ENCODE measurements around the gene ARID5A.

The ARID5A gene

GRCh38 chr2:96506016-96506906 lies 30.3 kb upstream of the ARID5A start:
- Histone ChIP-seq H3K27me3 (ENCODE audit: insufficient read depth, poor library complexity, severe bottlenecking) (no peaks in the 10 kb centered on the region), H3K27ac (replicated peaks) (no peak overlapping the region), H3K4me3 (replicated peaks; ENCODE audit: insufficient read depth, low read length) (no peak overlapping the region)
- no peak for DNase-seq (ENCODE audit: low read depth in 1 of 2, low spot score in 1 of 2)
- TF ChIP-seq REST (IDR thresholded peaks at IDR 0.05; ENCODE audit: insufficient replicate concordance, low read depth) = no peak
- TF ChIP-seq, protein P1, sequence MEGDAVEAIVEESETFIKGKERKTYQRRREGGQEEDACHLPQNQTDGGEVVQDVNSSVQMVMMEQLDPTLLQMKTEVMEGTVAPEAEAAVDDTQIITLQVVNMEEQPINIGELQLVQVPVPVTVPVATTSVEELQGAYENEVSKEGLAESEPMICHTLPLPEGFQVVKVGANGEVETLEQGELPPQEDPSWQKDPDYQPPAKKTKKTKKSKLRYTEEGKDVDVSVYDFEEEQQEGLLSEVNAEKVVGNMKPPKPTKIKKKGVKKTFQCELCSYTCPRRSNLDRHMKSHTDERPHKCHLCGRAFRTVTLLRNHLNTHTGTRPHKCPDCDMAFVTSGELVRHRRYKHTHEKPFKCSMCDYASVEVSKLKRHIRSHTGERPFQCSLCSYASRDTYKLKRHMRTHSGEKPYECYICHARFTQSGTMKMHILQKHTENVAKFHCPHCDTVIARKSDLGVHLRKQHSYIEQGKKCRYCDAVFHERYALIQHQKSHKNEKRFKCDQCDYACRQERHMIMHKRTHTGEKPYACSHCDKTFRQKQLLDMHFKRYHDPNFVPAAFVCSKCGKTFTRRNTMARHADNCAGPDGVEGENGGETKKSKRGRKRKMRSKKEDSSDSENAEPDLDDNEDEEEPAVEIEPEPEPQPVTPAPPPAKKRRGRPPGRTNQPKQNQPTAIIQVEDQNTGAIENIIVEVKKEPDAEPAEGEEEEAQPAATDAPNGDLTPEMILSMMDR (IDR thresholded peaks at IDR 0.05; ENCODE audit: insufficient read depth, low read length) = no peak
- no peak for TF ChIP-seq SPI1 (IDR thresholded peaks at IDR 0.05; ENCODE audit: borderline replicate concordance, low read depth)
- no peak for TF ChIP-seq POLR2AphosphoS5 (IDR thresholded peaks at IDR 0.05; ENCODE audit: low read depth)
- TF ChIP-seq GABPA (IDR thresholded peaks at IDR 0.05; ENCODE audit: low read depth) = no peak

DNA sequence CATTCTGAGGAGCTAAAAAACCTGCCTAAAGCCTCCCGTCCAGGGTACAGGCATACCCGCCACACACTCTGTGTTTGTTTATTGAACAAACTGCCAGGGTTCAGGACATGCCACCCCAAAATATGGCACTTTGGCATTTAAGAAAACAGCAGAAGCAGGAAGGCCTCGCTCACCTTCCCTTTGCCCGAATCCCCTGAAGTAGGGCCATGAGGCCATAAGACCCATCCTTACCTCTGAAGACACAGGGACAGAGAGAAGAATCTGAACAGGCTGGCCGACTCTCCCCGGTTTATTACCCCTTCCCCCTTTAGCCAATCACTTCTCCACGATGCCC lies 29.7 kb upstream of the ARID5A start:
- Histone ChIP-seq H3K27me3 (ENCODE audit: insufficient read depth, poor library complexity, severe bottlenecking) (no peaks in the 10 kb centered on the region), H3K27ac (replicated peaks) (no peak overlapping the region), H3K4me3 (replicated peaks; ENCODE audit: insufficient read depth, low read length) (no peak overlapping the region)
- no peak for TF ChIP-seq REST (IDR thresholded peaks at IDR 0.05; ENCODE audit: insufficient replicate concordance, low read depth)
- TF ChIP-seq, protein P1 (IDR thresholded peaks at IDR 0.05; ENCODE audit: insufficient read depth, low read length) = no peak
- TF ChIP-seq SPI1 (IDR thresholded peaks at IDR 0.05; ENCODE audit: borderline replicate concordance, low read depth) = no peak
- no peak for TF ChIP-seq GABPA (IDR thresholded peaks at IDR 0.05; ENCODE audit: low read depth)
- no peak for TF ChIP-seq POLR2AphosphoS5 (IDR thresholded peaks at IDR 0.05; ENCODE audit: low read depth)
- DNase-seq (ENCODE audit: low read depth in 1 of 2, low spot score in 1 of 2) = no peak

DNA sequence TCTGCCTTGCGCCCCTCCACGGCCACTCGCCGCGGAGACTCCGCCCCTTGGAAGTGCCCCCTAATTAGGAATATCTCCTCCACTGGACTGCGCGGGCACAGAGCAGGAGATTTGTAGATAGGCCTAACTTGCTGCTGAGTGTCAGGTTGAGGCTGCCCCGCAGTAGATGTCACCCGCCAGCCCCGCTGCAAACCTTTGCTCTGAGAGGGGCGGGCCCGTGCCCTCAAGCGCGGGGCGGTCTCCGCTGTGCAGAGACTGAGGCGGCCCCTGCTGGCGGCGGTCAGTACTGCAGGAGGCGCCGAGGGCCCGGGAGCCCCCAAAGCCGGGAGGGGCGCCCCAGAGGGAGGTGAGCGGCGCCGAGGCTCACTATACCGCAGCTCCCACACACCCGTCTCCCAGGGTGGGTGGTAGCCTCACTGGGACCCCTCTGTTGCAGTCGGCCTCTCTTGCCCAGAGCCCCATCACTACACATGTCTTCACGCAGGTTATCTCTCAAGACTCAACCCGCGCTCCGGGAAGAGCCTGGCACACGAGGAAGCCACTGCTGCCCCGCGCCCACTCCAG lies 28.5 kb upstream of the ARID5A start:
- Histone ChIP-seq H3K27ac (replicated peaks) (no peak overlapping the region), H3K27me3 (ENCODE audit: insufficient read depth, poor library complexity, severe bottlenecking) (no peaks in the 10 kb centered on the region), H3K4me3 (replicated peaks; ENCODE audit: insufficient read depth, low read length) (peak overlapping the region; percentile 30)
- TF ChIP-seq POLR2AphosphoS5 (IDR thresholded peaks at IDR 0.05; ENCODE audit: low read depth) (no peak), SPI1 (IDR thresholded peaks at IDR 0.05; ENCODE audit: borderline replicate concordance, low read depth) (no peak), GABPA (IDR thresholded peaks at IDR 0.05; ENCODE audit: low read depth) (no peak), REST (IDR thresholded peaks at IDR 0.05; ENCODE audit: insufficient replicate concordance, low read depth) (no peak)
- TF ChIP-seq, protein P1 (IDR thresholded peaks at IDR 0.05; ENCODE audit: insufficient read depth, low read length) = peak; percentile 65
- peak in 1 of 2 experiments; percentile 56 for DNase-seq (ENCODE audit: low read depth in 1 of 2, low spot score in 1 of 2)

All from HL-60 (cell line).